ENCODE measurements around the gene PSMB2.

PSMB2 gene

DNA sequence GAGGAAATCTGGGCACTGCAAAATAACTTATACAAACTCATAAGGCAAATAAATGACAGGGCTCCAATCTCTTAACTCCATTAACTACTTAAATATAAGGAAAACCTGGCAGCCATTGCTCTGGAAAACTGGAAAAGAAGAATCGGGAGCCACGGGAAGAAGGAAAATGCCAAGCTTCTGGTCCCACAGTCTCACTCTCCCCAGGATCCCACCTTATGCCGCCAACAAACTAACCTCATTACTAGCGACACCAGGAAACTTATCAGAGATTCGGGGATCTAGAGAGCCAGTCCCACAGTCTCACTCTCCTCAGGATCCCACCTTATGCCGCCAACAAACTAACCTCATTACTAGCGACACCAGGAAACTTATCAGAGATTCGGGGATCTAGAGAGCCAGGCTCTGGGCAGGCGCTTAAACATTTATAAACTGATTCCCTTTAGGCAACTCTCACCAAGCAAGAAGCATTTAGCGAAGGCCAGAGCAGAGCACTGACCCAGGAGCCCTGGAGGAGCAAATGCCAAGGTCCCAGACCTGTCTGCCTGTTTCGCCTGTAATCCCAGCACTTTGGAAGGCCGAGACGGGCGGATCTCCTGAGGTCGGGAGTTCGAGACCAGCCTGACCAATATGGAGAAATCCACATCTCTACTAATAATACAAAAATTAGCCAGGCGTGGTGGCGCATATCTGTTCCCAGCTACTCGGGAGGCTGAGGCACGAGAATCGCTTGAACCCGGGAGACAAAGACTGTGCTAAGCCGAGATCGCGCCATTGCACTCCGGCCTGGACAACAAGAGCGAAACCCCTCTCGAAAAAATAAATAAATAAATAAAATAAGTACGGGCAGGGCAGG lies 720 bp downstream of the PSMB2 start:
- DNase-seq: no peak

DNA sequence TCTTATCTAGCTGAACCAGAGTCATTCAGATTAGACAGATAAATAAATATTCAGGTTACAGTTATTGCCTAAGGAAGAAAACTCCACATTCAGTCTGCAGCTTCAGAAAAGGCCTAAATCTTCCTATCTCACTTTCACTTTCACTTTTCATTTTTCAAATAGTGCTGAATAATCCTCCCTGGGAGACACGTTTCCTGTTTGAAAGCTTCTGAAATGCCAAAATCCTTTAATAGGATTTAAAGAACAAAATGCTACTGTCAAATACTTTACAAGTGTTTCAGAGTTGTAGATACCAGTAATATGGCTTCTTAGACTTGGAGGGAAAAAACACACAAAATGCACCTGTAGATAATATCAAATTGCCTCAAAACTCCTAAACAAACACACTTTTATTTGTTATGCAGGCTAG lies 3.9 kb downstream of the PSMB2 start:
- no peak for DNase-seq

GRCh38 chr1:35633547-35633946 lies 7.8 kb downstream of the PSMB2 start:
- no peak for DNase-seq

DNA sequence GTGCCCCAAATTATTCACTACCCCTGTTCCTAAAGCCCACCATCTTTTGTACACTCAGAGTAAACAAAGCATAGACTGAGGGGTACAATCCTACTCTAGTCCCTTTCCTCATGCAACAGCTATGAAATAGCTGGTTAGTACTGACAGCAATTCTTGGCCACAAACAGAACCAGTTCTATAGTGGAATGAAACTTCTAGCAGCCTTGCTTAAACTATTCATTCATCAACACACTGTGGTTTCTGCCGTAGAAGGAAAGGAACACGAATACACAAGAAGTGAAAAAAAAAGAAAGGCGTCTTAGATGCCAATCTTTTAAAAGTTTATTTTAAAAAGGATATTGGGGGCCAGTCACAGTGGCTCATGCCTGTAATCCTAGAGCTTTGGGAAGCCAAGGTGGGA lies 9.9 kb downstream of the PSMB2 start:
- no peak for DNase-seq

- no peak for DNase-seq
Observed at GRCh38 chr1:35629051-35629450, 12.3 kb downstream of the PSMB2 start.

- DNase-seq: no peak
Observed at GRCh38 chr1:35623832-35624231, 17.5 kb downstream of the PSMB2 start.

DNA sequence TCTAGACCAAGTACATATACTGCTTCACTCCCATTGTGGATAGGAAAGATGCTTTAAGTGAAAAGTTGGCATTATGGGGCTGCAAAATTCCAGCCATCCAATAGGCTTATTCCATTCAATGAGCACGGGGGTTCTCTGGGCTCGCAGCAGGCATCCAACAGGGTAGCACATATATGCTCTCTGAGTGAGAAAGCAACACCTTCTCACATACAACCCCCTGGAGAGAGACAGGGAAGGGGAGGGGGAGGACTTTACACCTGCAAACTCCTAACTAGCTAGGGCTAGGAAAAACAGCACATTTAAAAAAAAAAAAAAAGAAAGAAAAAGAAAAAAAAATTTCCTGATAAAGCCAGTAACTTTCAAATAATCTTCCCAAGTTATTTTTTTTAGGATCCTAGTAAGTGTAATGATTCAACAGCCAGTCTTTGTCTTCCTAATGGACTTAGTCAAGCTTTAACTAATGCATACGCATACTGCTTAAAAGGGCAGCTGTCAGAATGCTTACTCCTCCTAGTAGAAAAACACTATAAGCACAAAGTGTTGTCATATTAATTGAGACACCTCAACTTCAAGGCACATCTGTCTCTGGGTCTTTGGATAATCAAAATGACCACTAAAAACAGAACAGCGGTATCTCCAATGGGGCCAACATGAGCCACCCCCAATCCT lies 18.7 kb downstream of the PSMB2 start:
- DNase-seq: no peak

GRCh38 chr1:35619237-35620121 lies 21.8 kb downstream of the PSMB2 start:
- DNase-seq: no peak

- no peak for DNase-seq
Observed at GRCh38 chr1:35615440-35615839, 25.9 kb downstream of the PSMB2 start.

DNA sequence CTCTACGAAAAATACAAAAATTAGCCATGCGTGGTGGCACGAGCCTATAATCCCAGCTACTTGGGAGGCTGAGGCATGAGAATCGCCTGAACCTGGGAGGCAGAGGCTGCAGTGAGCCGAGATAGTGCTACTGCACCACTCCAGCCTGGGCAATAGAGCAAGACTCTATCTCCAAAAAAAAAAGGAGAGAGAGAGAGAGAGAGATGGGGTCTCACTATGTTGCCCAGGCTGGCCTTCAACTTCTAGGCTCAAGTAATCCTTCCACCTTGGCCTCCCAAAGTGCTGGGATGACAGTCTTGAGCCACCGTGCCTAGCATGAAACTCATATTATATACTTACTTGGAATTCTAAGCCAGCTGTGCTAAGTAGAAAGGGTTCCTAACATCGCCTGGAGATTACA lies 29.7 kb downstream of the PSMB2 start:
- no peak for DNase-seq

GRCh38 chr1:35605867-35606182 lies 35.5 kb downstream of the PSMB2 start:
- DNase-seq: no peak

GRCh38 chr1:35605071-35605866 lies 36.1 kb downstream of the PSMB2 start:
- no peak for DNase-seq

- DNase-seq: no peak
Observed at GRCh38 chr1:35603941-35604340, 37.4 kb downstream of the PSMB2 start.

- DNase-seq: no peak
Observed at GRCh38 chr1:35603468-35603867, 37.9 kb downstream of the PSMB2 start.

GRCh38 chr1:35600593-35600992 lies 40.7 kb downstream of the PSMB2 start:
- DNase-seq: no peak

DNA sequence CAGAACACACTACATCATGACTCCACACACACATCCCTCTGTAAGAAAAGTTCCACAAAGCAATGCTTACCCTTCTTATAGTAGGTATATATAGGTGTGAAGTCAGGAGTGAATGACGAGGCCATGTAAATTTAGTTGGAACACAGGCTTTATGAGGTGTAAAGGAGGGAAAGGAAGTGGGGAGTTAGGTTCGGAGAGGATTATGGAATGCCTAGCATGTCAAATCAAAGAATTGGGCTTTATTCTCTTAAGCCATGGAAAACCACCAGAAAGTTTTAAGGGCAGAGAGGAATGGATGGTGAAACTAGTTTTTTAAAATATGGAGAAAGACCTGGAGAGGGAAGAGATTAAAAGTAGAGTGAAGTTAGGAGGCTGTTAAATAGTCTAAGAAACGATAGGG lies 41.9 kb downstream of the PSMB2 start:
- DNase-seq: no peak

- DNase-seq: no peak
Observed at GRCh38 chr1:35598895-35599294, 42.4 kb downstream of the PSMB2 start.

GRCh38 chr1:35597870-35598269 lies 43.5 kb downstream of the PSMB2 start:
- DNase-seq: no peak

DNA sequence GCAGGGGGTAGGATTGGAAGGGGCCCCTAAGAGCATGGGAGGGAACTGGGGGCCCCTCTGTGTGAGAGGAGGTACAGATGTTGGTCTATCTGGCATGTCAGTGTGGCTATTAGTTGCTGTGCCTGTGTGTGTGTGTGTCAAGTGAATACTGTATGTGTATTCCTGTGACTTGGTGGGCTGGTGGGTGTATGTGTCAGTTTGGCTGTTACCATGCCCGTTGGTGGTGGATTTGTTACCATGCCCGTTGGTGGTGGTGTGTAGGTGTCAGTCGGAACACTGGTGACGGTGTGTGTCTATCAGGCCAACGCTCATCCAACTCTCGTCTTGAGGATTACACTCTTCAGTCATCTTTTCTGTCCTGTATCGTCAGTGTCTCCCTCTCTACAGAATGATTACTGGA lies 45.6 kb downstream of the PSMB2 start:
- no peak for DNase-seq

DNA sequence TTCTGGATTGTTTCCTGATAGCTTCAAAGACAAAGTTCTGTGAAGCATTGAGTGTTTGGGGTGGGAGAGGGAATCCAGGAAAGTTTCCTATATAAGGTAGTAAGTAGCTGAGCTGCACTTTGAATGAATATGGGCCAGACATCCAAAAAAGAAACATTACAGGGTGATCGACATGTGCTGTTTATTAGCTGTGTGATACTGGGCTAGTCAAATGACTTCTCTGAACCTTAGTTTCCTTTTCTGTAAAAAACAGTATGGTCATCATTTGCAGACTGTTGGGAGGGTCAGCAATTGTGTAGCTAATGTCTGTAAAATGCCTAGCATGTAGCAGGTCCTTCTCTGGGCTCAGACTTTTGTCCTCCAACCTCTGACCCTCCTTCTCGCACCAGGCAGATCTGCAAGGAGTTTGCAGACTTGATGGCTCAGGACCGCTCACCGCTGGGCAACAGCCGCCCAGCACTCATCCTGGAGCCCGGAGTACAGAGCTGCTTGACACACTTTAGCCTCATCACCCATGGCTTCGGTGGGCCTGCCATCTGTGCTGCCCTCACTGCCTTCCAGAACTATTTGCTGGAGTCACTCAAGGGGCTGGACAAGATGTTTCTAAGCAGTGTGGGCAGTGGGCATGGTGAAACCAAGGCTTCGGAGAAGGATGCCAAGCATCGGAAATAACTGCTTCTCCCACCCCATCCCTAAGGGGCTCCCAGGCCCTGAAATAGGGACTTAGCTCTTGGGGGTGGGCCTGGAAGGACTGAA lies 47.1 kb downstream of the PSMB2 start:
- DNase-seq: no peak

GRCh38 chr1:35592991-35593769 lies 48.1 kb downstream of the PSMB2 start:
- DNase-seq: peak; percentile 47

All from GF-D8 (cell line).